A549 treated with AZD2906 at 1 μM for 4 hours (cell line): ENCODE data around the gene OR7E24. TPM values are rescaled to one million over a fixed set of nuclear protein-coding genes. Genes with fewer than 3 reads are reported as not detected.

Experiments
- total RNA-seq: library from RNA; stranded (reverse); fragments of 200-300 nt; extraction: Qiagen RNA extraction; gene quantifications from 5 replicates; pipeline ENCODE4 v1.2.3, GENCODE V29; 2022

The OR7E24 gene
- 0.06 TPM in 1 of 5 replicates, not detected in the others for total RNA-seq

DNA sequence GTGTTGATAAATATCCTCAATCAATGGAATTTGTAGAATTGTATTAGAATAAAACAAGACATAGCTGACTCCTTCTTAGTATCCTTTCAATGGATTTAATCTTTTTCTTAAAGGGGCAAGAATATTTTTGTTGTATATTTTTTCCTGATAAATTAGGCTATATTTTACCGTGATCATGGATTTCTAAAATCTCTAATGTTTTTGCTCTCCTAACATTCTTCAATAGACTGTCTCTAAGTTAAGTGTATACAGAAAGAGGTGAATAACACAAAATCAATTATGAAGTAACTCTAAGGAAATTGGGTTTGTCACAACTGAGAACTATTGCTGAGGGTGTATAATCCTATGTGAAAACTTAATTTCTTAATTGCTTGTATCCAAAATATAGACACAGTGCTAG is at the start of gene OR7E24:
TSS of gene OR7E24 (plus strand) at position 301 of the 400 bp plus-strand sequence. CDS start 114 bp downstream, outside the sequence.

DNA sequence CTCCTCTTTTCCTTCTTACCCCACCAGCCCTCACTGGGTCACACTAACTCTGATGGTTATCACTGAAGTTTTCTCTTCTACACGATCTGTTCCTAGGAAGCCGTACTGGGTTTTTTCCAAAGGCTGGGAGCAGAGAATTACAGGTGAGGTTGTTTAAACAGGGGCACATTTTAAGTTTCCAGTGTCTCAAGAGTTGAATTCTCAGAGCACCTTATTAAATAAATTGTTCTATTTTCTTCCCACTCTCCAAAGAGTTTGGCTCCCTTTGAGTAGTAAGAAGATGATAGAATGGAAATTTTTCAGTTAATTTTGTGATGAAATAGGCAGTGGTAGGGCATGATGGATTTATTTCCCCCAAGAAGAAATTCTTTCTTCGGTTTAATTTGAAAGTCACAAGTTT is 31.2 kb upstream of the OR7E24 start, which contains the start of gene OR7D4:
TSS of gene OR7D4 (minus strand) at position 101 of the 400 bp plus-strand sequence. CDS start 4,752 bp downstream, outside the sequence.

Other genes starting within 250 kb of the OR7E24 start
- 0.02 to 0.03 TPM (median 0.02 TPM) in 5 replicates for gene MUC16, start 240.5 kb upstream of the OR7E24 start, total RNA-seq
- not detected in 5 replicates for gene OR1M1, start 163.9 kb upstream of the OR7E24 start, total RNA-seq
- gene OR7G2, start 143.5 kb upstream of the OR7E24 start, total RNA-seq, result not detected in 5 replicates
- gene OR7G1, start 135.2 kb upstream of the OR7E24 start, total RNA-seq, result not detected in 5 replicates
- gene OR7G3, start 124.0 kb upstream of the OR7E24 start, total RNA-seq, result not detected in 5 replicates
- 17.2 to 19.4 TPM (median 18.6 TPM) in 5 replicates for gene ZNF317, start 110.5 kb upstream of the OR7E24 start, total RNA-seq
- gene OR7D2, start 72.0 kb upstream of the OR7E24 start, total RNA-seq, result 0.02 TPM in 2 of 5 replicates, not detected in the others
- 0.09 TPM in 1 of 5 replicates, not detected in the others for gene OR7D4, start 31.3 kb upstream of the OR7E24 start, total RNA-seq
- 0.79 to 2.3 TPM (median 1.1 TPM) in 5 replicates for gene ZNF699, start 58.9 kb downstream of the OR7E24 start, total RNA-seq
- 3.8 to 5.5 TPM (median 4.7 TPM) in 5 replicates for gene ZNF559, start 73.2 kb downstream of the OR7E24 start, total RNA-seq
- gene ZNF177, start 112.1 kb downstream of the OR7E24 start, total RNA-seq, result 0.30 to 0.76 TPM (median 0.55 TPM) in 5 replicates
- gene ZNF266, start 184.6 kb downstream of the OR7E24 start, total RNA-seq, result 2.7 to 4.0 TPM (median 3.2 TPM) in 5 replicates
- not detected in 5 replicates for gene ZNF560, start 247.7 kb downstream of the OR7E24 start, total RNA-seq